ENCODE results near the gene PTPRS. TPM values are rescaled to one million over a fixed set of nuclear protein-coding genes. Genes with fewer than 3 reads are reported as not detected.

PTPRS gene
- total and polyA plus RNA-seq, 2 of the 13 experiments (the other 11 are each of a cell fraction or from before 2014, with no cell fraction given), result 32.7 to 43.9 TPM

DNA sequence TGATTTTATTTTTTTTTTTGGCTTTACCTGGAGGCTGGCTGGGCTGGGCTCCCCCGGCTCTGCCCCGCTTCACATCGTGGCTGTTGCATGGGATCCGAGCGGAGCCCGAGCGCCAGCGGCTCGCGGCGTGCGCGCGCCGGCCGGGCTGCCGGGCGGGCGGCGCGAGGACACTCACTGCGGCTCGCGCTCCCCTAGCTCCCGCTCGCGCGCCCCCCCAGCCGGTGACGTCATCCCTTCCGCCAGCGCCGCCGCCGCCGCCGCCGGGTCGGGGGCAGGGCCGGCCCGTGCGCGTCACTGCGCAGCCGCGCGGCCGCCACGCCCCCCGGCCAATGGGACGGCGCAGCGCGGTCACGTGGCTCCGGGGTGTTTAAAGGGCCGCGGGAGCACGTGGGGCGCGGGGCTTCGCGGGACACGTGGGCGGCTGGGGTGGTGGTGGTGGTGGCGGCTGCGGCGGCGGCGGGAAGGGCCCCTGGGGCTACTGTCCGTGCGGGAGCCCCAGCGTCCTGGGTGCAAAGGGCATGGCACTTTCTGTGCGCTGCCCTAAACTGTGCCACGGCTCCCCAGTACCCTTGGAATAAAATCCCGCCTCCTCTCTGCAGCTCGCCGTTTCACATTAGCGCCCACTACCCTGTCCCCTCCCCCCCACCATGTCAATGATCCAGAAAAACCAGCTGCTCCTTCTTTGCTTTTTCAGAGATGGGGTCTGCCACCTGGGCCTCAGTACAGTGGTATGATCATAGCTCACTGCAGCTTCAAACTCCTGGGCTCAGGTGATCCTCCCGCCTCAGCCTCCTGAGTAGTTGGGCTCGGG, at the start of gene PTPRS (continued):
- TF ChIP-seq, protein P1, sequence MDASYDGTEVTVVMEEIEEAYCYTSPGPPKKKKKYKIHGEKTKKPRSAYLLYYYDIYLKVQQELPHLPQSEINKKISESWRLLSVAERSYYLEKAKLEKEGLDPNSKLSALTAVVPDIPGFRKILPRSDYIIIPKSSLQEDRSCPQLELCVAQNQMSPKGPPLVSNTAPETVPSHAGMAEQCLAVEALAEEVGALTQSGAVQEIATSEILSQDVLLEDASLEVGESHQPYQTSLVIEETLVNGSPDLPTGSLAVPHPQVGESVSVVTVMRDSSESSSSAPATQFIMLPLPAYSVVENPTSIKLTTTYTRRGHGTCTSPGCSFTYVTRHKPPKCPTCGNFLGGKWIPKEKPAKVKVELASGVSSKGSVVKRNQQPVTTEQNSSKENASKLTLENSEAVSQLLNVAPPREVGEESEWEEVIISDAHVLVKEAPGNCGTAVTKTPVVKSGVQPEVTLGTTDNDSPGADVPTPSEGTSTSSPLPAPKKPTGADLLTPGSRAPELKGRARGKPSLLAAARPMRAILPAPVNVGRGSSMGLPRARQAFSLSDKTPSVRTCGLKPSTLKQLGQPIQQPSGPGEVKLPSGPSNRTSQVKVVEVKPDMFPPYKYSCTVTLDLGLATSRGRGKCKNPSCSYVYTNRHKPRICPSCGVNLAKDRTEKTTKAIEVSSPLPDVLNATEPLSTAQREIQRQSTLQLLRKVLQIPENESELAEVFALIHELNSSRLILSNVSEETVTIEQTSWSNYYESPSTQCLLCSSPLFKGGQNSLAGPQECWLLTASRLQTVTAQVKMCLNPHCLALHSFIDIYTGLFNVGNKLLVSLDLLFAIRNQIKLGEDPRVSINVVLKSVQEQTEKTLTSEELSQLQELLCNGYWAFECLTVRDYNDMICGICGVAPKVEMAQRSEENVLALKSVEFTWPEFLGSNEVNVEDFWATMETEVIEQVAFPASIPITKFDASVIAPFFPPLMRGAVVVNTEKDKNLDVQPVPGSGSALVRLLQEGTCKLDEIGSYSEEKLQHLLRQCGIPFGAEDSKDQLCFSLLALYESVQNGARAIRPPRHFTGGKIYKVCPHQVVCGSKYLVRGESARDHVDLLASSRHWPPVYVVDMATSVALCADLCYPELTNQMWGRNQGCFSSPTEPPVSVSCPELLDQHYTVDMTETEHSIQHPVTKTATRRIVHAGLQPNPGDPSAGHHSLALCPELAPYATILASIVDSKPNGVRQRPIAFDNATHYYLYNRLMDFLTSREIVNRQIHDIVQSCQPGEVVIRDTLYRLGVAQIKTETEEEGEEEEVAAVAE (CRISPR knock-in tag; IDR thresholded peaks at IDR 0.05; ENCODE audit: borderline replicate concordance), result 0 out of 2 replicates have a peak, but pooled peaks have one; percentile 56
- peak; percentile 99 for TF ChIP-seq ZNF276 (CRISPR knock-in tag; IDR thresholded peaks at IDR 0.05; ENCODE audit: low read depth)
- TF ChIP-seq, protein P2, sequence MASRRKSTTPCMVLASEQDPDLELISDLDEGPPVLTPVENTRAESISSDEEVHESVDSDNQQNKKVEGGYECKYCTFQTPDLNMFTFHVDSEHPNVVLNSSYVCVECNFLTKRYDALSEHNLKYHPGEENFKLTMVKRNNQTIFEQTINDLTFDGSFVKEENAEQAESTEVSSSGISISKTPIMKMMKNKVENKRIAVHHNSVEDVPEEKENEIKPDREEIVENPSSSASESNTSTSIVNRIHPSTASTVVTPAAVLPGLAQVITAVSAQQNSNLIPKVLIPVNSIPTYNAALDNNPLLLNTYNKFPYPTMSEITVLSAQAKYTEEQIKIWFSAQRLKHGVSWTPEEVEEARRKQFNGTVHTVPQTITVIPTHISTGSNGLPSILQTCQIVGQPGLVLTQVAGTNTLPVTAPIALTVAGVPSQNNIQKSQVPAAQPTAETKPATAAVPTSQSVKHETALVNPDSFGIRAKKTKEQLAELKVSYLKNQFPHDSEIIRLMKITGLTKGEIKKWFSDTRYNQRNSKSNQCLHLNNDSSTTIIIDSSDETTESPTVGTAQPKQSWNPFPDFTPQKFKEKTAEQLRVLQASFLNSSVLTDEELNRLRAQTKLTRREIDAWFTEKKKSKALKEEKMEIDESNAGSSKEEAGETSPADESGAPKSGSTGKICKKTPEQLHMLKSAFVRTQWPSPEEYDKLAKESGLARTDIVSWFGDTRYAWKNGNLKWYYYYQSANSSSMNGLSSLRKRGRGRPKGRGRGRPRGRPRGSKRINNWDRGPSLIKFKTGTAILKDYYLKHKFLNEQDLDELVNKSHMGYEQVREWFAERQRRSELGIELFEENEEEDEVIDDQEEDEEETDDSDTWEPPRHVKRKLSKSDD (CRISPR knock-in tag; IDR thresholded peaks at IDR 0.05; ENCODE audit: low read depth), result peak; percentile 95
- peak; percentile 70 for TF ChIP-seq CBFB (CRISPR knock-in tag; IDR thresholded peaks at IDR 0.05)
- TF ChIP-seq, protein P3, sequence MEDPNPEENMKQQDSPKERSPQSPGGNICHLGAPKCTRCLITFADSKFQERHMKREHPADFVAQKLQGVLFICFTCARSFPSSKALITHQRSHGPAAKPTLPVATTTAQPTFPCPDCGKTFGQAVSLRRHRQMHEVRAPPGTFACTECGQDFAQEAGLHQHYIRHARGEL (CRISPR knock-in tag; IDR thresholded peaks at IDR 0.05), result peak; percentile 96
- TF ChIP-seq, protein P4, sequence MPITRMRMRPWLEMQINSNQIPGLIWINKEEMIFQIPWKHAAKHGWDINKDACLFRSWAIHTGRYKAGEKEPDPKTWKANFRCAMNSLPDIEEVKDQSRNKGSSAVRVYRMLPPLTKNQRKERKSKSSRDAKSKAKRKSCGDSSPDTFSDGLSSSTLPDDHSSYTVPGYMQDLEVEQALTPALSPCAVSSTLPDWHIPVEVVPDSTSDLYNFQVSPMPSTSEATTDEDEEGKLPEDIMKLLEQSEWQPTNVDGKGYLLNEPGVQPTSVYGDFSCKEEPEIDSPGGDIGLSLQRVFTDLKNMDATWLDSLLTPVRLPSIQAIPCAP (CRISPR knock-in tag; IDR thresholded peaks at IDR 0.05; ENCODE audit: low read depth), result peak; percentile 98
- TF ChIP-seq ELK4 (CRISPR knock-in tag; IDR thresholded peaks at IDR 0.05; ENCODE audit: borderline replicate concordance), result no peak; the same call in 1 of the 2 replicates
- no peak for TF ChIP-seq KDM5A (IDR thresholded peaks at IDR 0.05; ENCODE audit: borderline replicate concordance, low read length)
- TF ChIP-seq ZNF713 (CRISPR knock-in tag; IDR thresholded peaks at IDR 0.05), result 0 out of 2 replicates have a peak, but pooled peaks have one; percentile 57
- peak; percentile 46 for TF ChIP-seq RAD21 (CRISPR knock-in tag; IDR thresholded peaks at IDR 0.05)

Measured in HepG2 (cell line).